HepG2 (cell line): Measurements from ENCODE around the gene VPS9D1. TPM values are rescaled to one million over a fixed set of nuclear protein-coding genes. Genes with fewer than 3 reads are reported as not detected.
A peak's percentile ranks its signal among the peaks of the same experiment; 100 is the strongest.

Experiments used
- ADNP ChIP-seq: sonication (generic); formaldehyde crosslinking; IDR thresholded peaks from 2 replicates; pipeline ENCODE4 v1.4.0; 2020; ENCODE audit warnings: missing genetic modification reagents
- CC2D1A ChIP-seq: sonication (generic); formaldehyde crosslinking; IDR thresholded peaks from 2 replicates; pipeline ENCODE4 v1.8.1; 2023; ENCODE audit warnings: mild to moderate bottlenecking, missing genetic modification reagents
- HHEX ChIP-seq: IDR thresholded peaks from 2 replicates; pipeline ENCODE4 v1.6.1; 2016; ENCODE audit warnings: control low read depth
- KDM4B ChIP-seq: sonication (generic); formaldehyde crosslinking; IDR thresholded peaks from 2 replicates; pipeline ENCODE4 v1.4.0; 2020; ENCODE audit warnings: missing genetic modification reagents
- MXD3 ChIP-seq: IDR thresholded peaks from 2 replicates; pipeline ENCODE4 v1.6.1; 2016; ENCODE audit warnings: mild to moderate bottlenecking, missing biosample characterization, missing genetic modification reagents
- SALL2 ChIP-seq: sonication (generic); formaldehyde crosslinking; IDR thresholded peaks from 2 replicates; pipeline ENCODE4 v1.8.1; 2023; ENCODE audit warnings: mild to moderate bottlenecking, missing genetic modification reagents, inconsistent platforms
- SNRNP70 ChIP-seq: fragments of 200-400 bp; formaldehyde crosslinking; IDR thresholded peaks from 2 replicates; pipeline ENCODE4 v1.6.1; 2017; ENCODE audit warnings: mild to moderate bottlenecking, low read depth, low read length, moderate library complexity
- TOE1 ChIP-seq: sonication (generic); formaldehyde crosslinking; IDR thresholded peaks from 2 replicates; pipeline ENCODE4 v1.4.0; 2020; ENCODE audit warnings: mild to moderate bottlenecking, missing genetic modification reagents
- TOPORS ChIP-seq: sonication (generic); formaldehyde crosslinking; IDR thresholded peaks from 2 replicates; pipeline ENCODE4 v1.8.0; 2023; ENCODE audit warnings: mild to moderate bottlenecking, missing genetic modification reagents
- ZBTB26 ChIP-seq: IDR thresholded peaks from 2 replicates; pipeline ENCODE4 v1.6.1; 2016; ENCODE audit warnings: missing compliant biosample characterization, missing genetic modification reagents, borderline replicate concordance
- ZNF574 ChIP-seq: sonication (generic); formaldehyde crosslinking; IDR thresholded peaks from 2 replicates; pipeline ENCODE4 v1.4.0; 2020; ENCODE audit warnings: missing genetic modification reagents
- ZNF589 ChIP-seq: sonication (generic); formaldehyde crosslinking; conservative IDR thresholded peaks from 2 replicates; pipeline ENCODE4 v1.8.0; 2022; ENCODE audit warnings: mild to moderate bottlenecking, moderate library complexity, missing genetic modification reagents
- ZNF670 ChIP-seq: sonication (generic); formaldehyde crosslinking; IDR thresholded peaks from 2 replicates; pipeline ENCODE4 v1.8.0; 2022; ENCODE audit warnings: mild to moderate bottlenecking, missing genetic modification reagents, borderline replicate concordance
- ZSCAN20 ChIP-seq: sonication (generic); formaldehyde crosslinking; IDR thresholded peaks from 2 replicates; pipeline ENCODE4 v1.4.0; 2020; ENCODE audit warnings: missing genetic modification reagents, mild to moderate bottlenecking, borderline replicate concordance
- polyA plus RNA-seq, 8 experiments: library from polyadenylated mRNA; depleted of rRNA in 3 of 8; stranded (reverse) in 7 of 8; unstranded in 1 of 8; fragments of >200 nt; fragmentation: Illumina TruSeq in 4 of 8; extraction: Trizol in 4 of 8; gene quantifications; 2 replicates each; pipeline versions ENCODE4 v1.2.1 to v1.2.3, GENCODE V29; 2011 to 2016; ENCODE audit warnings: low read depth in 4 of 8, missing spikeins in 1 of 8, mixed read lengths in 1 of 8; ENCODE audit not compliant: insufficient read depth in 1 of 8
- total RNA-seq, 5 experiments: library from RNA; depleted of rRNA; stranded (reverse); fragments of >200 nt; fragmentation: Illumina TruSeq; extraction: Trizol; gene quantifications; 2 replicates each; pipeline ENCODE4 v1.2.3, GENCODE V29; 2016; ENCODE audit warnings: low read depth in 1 of 5
- TF ChIP-seq, protein P1 (sequence below): sonication (generic); formaldehyde crosslinking; IDR thresholded peaks from 2 replicates; pipeline ENCODE4 v1.5.1; 2020; ENCODE audit warnings: mild to moderate bottlenecking, missing genetic modification reagents, moderate library complexity
- TF ChIP-seq, protein P2 (sequence below): sonication (generic); formaldehyde crosslinking; IDR thresholded peaks from 2 replicates; pipeline ENCODE4 v1.4.0; 2020; ENCODE audit warnings: mild to moderate bottlenecking, missing genetic modification reagents
- TF ChIP-seq, protein P3 (sequence below): sonication (generic); formaldehyde crosslinking; conservative IDR thresholded peaks from 2 replicates; pipeline ENCODE4 v1.4.0; 2020; ENCODE audit warnings: missing genetic modification reagents

Gene VPS9D1
- total and polyA plus RNA-seq, 2 of the 13 experiments (the other 11 are each of a cell fraction or from before 2014, with no cell fraction given) = 10.1 to 13.2 TPM

DNA sequence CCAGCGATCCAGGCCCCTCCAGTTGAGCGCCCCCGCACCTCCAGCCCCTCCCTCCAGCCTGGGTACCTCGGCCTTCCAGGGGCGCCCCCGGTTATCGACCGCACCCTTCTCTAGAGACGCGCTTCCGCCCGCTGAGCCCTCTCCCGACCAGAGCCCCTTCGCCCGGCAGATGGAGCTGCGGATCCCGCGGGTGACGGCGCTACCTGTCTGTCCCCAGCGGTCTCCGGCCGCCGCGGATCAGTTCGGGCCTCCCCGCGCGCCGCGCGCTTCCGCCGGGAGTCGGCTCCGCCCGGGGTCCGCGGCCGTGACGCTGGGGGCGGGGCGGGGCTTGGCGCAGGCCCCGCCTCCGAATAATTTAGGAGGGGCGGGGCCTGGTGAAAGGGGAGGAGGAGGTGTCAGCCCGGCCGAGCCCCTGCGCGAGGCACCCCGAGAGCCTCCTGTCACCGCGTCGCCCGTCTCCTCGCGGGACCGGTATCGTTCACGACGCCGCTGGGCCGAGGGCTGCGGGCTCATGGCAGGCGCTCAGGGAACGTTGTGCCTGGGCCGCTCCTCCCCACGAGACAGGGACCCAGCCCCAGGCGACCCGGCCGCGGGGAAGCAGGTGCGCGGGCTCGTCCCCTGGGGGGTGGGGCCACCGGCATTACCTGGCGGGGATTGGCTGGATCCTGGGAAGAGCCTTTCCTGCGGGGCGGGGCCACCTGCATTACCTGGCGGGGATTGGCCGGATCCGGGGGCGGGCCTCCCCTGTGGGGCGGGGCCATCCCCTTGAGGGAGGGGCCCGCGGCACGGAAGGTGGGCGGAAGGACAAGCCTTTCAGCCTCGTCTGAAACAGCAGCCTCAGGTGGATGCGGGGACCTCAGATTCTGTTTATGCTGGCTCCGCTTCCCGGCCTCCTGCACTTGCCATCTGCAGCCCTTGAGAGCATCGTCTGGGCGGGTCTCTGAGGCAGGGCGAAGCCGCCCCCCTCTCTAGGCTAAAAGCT is 19.0 kb downstream of the VPS9D1 start, which contains the start of gene SPATA2L (continued):
- TF ChIP-seq ZNF574 (CRISPR knock-in tag) = peak; percentile 43; the same call in 1 of the 2 replicates
- TF ChIP-seq CC2D1A = 0 out of 2 replicates have a peak, but pooled peaks have one; percentile 58
- TF ChIP-seq ZNF670 (CRISPR knock-in tag) = 0 out of 2 replicates have a peak, but pooled peaks have one; percentile 19
- TF ChIP-seq, protein P1, sequence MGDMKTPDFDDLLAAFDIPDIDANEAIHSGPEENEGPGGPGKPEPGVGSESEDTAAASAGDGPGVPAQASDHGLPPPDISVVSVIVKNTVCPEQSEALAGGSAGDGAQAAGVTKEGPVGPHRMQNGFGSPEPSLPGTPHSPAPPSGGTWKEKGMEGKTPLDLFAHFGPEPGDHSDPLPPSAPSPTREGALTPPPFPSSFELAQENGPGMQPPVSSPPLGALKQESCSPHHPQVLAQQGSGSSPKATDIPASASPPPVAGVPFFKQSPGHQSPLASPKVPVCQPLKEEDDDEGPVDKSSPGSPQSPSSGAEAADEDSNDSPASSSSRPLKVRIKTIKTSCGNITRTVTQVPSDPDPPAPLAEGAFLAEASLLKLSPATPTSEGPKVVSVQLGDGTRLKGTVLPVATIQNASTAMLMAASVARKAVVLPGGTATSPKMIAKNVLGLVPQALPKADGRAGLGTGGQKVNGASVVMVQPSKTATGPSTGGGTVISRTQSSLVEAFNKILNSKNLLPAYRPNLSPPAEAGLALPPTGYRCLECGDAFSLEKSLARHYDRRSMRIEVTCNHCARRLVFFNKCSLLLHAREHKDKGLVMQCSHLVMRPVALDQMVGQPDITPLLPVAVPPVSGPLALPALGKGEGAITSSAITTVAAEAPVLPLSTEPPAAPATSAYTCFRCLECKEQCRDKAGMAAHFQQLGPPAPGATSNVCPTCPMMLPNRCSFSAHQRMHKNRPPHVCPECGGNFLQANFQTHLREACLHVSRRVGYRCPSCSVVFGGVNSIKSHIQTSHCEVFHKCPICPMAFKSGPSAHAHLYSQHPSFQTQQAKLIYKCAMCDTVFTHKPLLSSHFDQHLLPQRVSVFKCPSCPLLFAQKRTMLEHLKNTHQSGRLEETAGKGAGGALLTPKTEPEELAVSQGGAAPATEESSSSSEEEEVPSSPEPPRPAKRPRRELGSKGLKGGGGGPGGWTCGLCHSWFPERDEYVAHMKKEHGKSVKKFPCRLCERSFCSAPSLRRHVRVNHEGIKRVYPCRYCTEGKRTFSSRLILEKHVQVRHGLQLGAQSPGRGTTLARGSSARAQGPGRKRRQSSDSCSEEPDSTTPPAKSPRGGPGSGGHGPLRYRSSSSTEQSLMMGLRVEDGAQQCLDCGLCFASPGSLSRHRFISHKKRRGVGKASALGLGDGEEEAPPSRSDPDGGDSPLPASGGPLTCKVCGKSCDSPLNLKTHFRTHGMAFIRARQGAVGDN (CRISPR knock-in tag) = peak; percentile 50; the same call in 1 of the 2 replicates
- TF ChIP-seq, protein P2, sequence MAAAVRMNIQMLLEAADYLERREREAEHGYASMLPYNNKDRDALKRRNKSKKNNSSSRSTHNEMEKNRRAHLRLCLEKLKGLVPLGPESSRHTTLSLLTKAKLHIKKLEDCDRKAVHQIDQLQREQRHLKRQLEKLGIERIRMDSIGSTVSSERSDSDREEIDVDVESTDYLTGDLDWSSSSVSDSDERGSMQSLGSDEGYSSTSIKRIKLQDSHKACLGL (CRISPR knock-in tag) = peak; percentile 86; the same call in 1 of the 2 replicates
- no peak; the same call in 1 of the 2 replicates for TF ChIP-seq ZBTB26 (CRISPR knock-in tag)
- peak; percentile 78; the same call in 1 of the 2 replicates for TF ChIP-seq ZSCAN20 (CRISPR knock-in tag)
- no peak for TF ChIP-seq HHEX (CRISPR knock-in tag)
- TF ChIP-seq ADNP = no peak
- TF ChIP-seq, protein P3, sequence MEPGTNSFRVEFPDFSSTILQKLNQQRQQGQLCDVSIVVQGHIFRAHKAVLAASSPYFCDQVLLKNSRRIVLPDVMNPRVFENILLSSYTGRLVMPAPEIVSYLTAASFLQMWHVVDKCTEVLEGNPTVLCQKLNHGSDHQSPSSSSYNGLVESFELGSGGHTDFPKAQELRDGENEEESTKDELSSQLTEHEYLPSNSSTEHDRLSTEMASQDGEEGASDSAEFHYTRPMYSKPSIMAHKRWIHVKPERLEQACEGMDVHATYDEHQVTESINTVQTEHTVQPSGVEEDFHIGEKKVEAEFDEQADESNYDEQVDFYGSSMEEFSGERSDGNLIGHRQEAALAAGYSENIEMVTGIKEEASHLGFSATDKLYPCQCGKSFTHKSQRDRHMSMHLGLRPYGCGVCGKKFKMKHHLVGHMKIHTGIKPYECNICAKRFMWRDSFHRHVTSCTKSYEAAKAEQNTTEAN (CRISPR knock-in tag) = 0 out of 2 replicates have a peak, but pooled peaks have one; percentile 37
- no peak for TF ChIP-seq SNRNP70
- TF ChIP-seq TOPORS (CRISPR knock-in tag) = no peak; the same call in 1 of the 2 replicates
- TF ChIP-seq SALL2 = peak; percentile 85
- 0 out of 2 replicates have a peak, but pooled peaks have one; percentile 10 for TF ChIP-seq KDM4B (CRISPR knock-in tag)
- no peak for TF ChIP-seq ZNF589 (CRISPR knock-in tag)
- TF ChIP-seq MXD3 (CRISPR knock-in tag) = peak; percentile 80; the same call in 1 of the 2 replicates
- TF ChIP-seq TOE1 (CRISPR knock-in tag) = no peak
